B cell (primary cell): Measurements from ENCODE around the gene LPXN. TPM values are rescaled to one million over a fixed set of nuclear protein-coding genes. Genes with fewer than 3 reads are reported as not detected.

Experiments
- ATAC-seq: fragments of 200-7000 bp; cut with Tn5 transposase; one replicate; pipeline ENCODE4 v1.10.0; 2021; ENCODE audit warnings: low read depth, mild to moderate bottlenecking, moderate number of reproducible peaks, moderate library complexity
- CTCF ChIA-PET: fragments of 350-600 bp; sonication (Branson Sonifier 250); formaldehyde crosslinking; loops from one replicate; lab custom pipeline; 2021; ENCODE audit warnings: antibody characterized with exemption, inconsistent platforms; lab: Charles Lee
- POLR2A ChIA-PET: fragments of 350-600 bp; sonication (Branson Sonifier 250); formaldehyde crosslinking; loops from one replicate; lab custom pipeline; 2021; ENCODE audit warnings: antibody characterized with exemption; lab: Charles Lee
- DNase-seq: peaks from one replicate; pipeline ENCODE4 v3.0.0; 2013
- H2AFZ ChIP-seq: 2 replicates; pipeline ENCODE4 v1.6.1; 2012; ENCODE audit warnings: mild to moderate bottlenecking, low read depth, low read length; ENCODE audit not compliant: insufficient read depth, poor library complexity, severe bottlenecking
- H3K27ac ChIP-seq, 2 donors: 1 replicate in 1 of 2; 2 replicates in 1 of 2; pipeline ENCODE4 v1.5.1; 2012 to 2013; ENCODE audit warnings: low read length in 2 of 2, mild to moderate bottlenecking in 2 of 2, moderate library complexity in 1 of 2
- H3K27me3 ChIP-seq, 4 experiments: fragments of 200-600 bp in 1 of 4; sonication (generic) in 1 of 4; replicated peaks in 1 of 4; 1 replicate in 2 of 4; 2 replicates in 2 of 4; pipeline versions ENCODE4 v1.6.1 to v1.7.0; 2013 to 2016; ENCODE audit warnings: low read length in 3 of 4, mild to moderate bottlenecking in 2 of 4, mixed read lengths in 1 of 4, moderate library complexity in 1 of 4; ENCODE audit not compliant: insufficient read depth in 4 of 4, control insufficient read depth in 3 of 4; ENCODE audit errors: control extremely low read depth in 1 of 4
- H3K36me3 ChIP-seq, 2 experiments: replicated peaks in 1 of 2; 1 replicate in 1 of 2; 2 replicates in 1 of 2; pipeline versions ENCODE4 v1.6.1 to v1.7.1; 2013; ENCODE audit warnings: low read length in 1 of 2; ENCODE audit not compliant: insufficient read depth in 2 of 2, control insufficient read depth in 1 of 2; ENCODE audit errors: control extremely low read depth in 1 of 2, extremely low read depth in 1 of 2
- H3K4me1 ChIP-seq, 2 donors: fragments of 200-600 bp in 1 of 2; sonication (generic) in 1 of 2; 1 replicate in 1 of 2; 2 replicates in 1 of 2; pipeline versions ENCODE4 v1.5.1 to v1.6.1; 2013 to 2017; ENCODE audit warnings: low read length in 2 of 2; ENCODE audit not compliant: control insufficient read depth in 2 of 2, insufficient read depth in 2 of 2
- H3K4me2 ChIP-seq: replicated peaks from 2 replicates; pipeline ENCODE3; 2012; ENCODE audit warnings: mild to moderate bottlenecking, low read depth, low read length; ENCODE audit not compliant: poor library complexity, severe bottlenecking
- H3K4me3 ChIP-seq, 5 experiments: fragments of 200-600 bp in 1 of 5; sonication (generic) in 1 of 5; 1 replicate in 3 of 5; 2 replicates in 2 of 5; pipeline versions ENCODE4 v1.5.1 to v1.7.0; 2011 to 2016; ENCODE audit warnings: low read length in 4 of 5, mild to moderate bottlenecking in 4 of 5, low read depth in 2 of 5, control low read depth in 1 of 5, moderate library complexity in 1 of 5; ENCODE audit not compliant: insufficient read depth in 1 of 5; ENCODE audit errors: control extremely low read depth in 1 of 5, extremely low read depth in 1 of 5
- H3K79me2 ChIP-seq: fragments of 200-600 bp; sonication (generic); one replicate; pipeline ENCODE4 v1.6.0; 2016; ENCODE audit warnings: low read length; ENCODE audit not compliant: control insufficient read depth, insufficient read depth
- H3K9ac ChIP-seq: fragments of 200-600 bp; sonication (generic); 2 replicates; pipeline ENCODE4 v1.6.1; 2017; ENCODE audit warnings: mild to moderate bottlenecking, low read length, moderate library complexity
- H3K9me3 ChIP-seq, 3 donors: one replicate each; pipeline versions ENCODE4 v1.6.1 to v1.7.1; 2013; ENCODE audit warnings: low read length in 2 of 3; ENCODE audit not compliant: control insufficient read depth in 2 of 3, insufficient read depth in 1 of 3; ENCODE audit errors: control extremely low read depth in 1 of 3
- H4K20me1 ChIP-seq: 2 replicates; pipeline ENCODE4 v1.6.0; 2012; ENCODE audit warnings: mild to moderate bottlenecking, low read length; ENCODE audit not compliant: insufficient read depth, control insufficient read depth, poor library complexity, severe bottlenecking
- H3K27ac Mint-ChIP-seq: one replicate; pipeline ENCODE4 v1.8.0; 2021; ENCODE audit warnings: mixed read lengths
- H3K27me3 Mint-ChIP-seq: one replicate; pipeline ENCODE4 v1.8.0; 2021; ENCODE audit warnings: mixed read lengths
- H3K4me1 Mint-ChIP-seq: one replicate; pipeline ENCODE4 v1.8.0; 2021; ENCODE audit warnings: mixed read lengths
- H3K4me3 Mint-ChIP-seq: one replicate; pipeline ENCODE4 v1.8.0; 2021; ENCODE audit warnings: mixed read lengths
- H3K9me3 Mint-ChIP-seq: one replicate; pipeline ENCODE4 v1.8.0; 2022; ENCODE audit warnings: mixed read lengths; ENCODE audit not compliant: insufficient read depth
- CTCF ChIP-seq: fragments of 200-600 bp; IDR thresholded peaks from one replicate; pipeline ENCODE4 v1.8.0; 2022; ENCODE audit warnings: antibody characterized with exemption, mild to moderate bottlenecking
- EZH2 ChIP-seq: IDR thresholded peaks from 2 replicates; pipeline ENCODE4 v1.6.1; 2012; ENCODE audit warnings: borderline replicate concordance, low read depth, mild to moderate bottlenecking, moderate library complexity, low read length; ENCODE audit not compliant: insufficient read depth, poor library complexity, severe bottlenecking
- WGBS: methylation state at CpG from one replicate; pipeline ENCODE4 v1.1.5; 2013; ENCODE audit warnings: missing lambda C conversion rate; ENCODE audit not compliant: insufficient coverage; 5-methylcytosine and 5-hydroxymethylcytosine counted together
- intact Hi-C: fragments of 100-400 bp; cut with micrococcal nuclease; formaldehyde crosslinking; loops from one replicate; pipeline ENCODE4 v1.10.0; 2022
- polyA plus RNA-seq: library from polyadenylated mRNA; depleted of rRNA; stranded (reverse); fragments of >200 nt; gene quantifications from 2 replicates; pipeline ENCODE4 v1.2.3, GENCODE V29; 2012
- total RNA-seq, 2 donors: library from RNA; stranded (reverse); fragments of 120-200 nt in 1 of 2; gene quantifications; 1 replicate in 1 of 2; 2 replicates in 1 of 2; pipeline versions ENCODE4 v1.2.3 to v1.2.4, GENCODE V29; 2013 to 2022

LPXN gene
- total and polyA plus RNA-seq, 2 donors (not counting 1 experiment from before 2014, with no cell fraction given): 59.2 to 209 TPM

- Histone ChIP-seq H3K79me2 (no peaks in the 10 kb centered on the region), H3K4me1 (peaks cover 8 to 16% of the 10 kb centered on the region in 2 donors), H4K20me1 (no peaks in the 10 kb centered on the region), H3K27me3 (no peaks in the 10 kb centered on the region), H3K9me3 (no peaks in the 10 kb centered on the region), H3K4me2 (peak overlapping the region; percentile 16), H3K4me3 (no peak overlapping the region), H3K9ac (no peak overlapping the region), H2AFZ (no peak overlapping the region), H3K36me3 (no peaks in the 10 kb centered on the region), H3K27ac (no peak overlapping the region)
- POLR2A ChIA-PET: no interaction called here
- no peak for ATAC-seq
- CTCF ChIA-PET: no interaction called here
- intact Hi-C loops: no loop called here
- Mint-ChIP-seq H3K4me3 (peak overlapping the region; percentile 6), H3K27ac (peak overlapping the region; percentile 32), H3K27me3 (no peaks in the 10 kb centered on the region), H3K4me1 (peaks cover 27% of the 10 kb centered on the region), H3K9me3 (no peaks in the 10 kb centered on the region)
- WGBS: 80% methylated on average over 1 of the region's 5 CpGs
- TF ChIP-seq EZH2 (no peak), CTCF (no peak)
- peak; percentile 29 for DNase-seq
Observed at GRCh38 chr11:58506935-58507334, 68.7 kb downstream of the LPXN start.

GRCh38 chr11:58505849-58506248, 69.8 kb downstream of the LPXN start:
- no CpG with 5 or more reads among the region's 4 CpGs for WGBS
- POLR2A ChIA-PET: no interaction called here
- intact Hi-C loops: no loop called here

More at GRCh38 chr11:58505849-58506248, 69.8 kb downstream of the LPXN start:
- Histone ChIP-seq H3K9me3 (no peaks in the 10 kb centered on the region), H3K4me2 (no peak overlapping the region), H2AFZ (no peak overlapping the region), H3K36me3 (no peaks in the 10 kb centered on the region), H3K27ac (no peak overlapping the region), H3K4me3 (no peak overlapping the region), H3K27me3 (no peaks in the 10 kb centered on the region), H3K9ac (no peak overlapping the region), H3K79me2 (no peaks in the 10 kb centered on the region), H3K4me1 (peaks cover 8 to 16% of the 10 kb centered on the region in 2 donors), H4K20me1 (no peaks in the 10 kb centered on the region)
- no peak for DNase-seq
- CTCF ChIA-PET: interaction anchor here (0.7 to 0.8 kb wide), 2 partner anchors 19 to 54 kb away, joined by 3 read pairs; no protein-coding TSS in a partner anchor
- H3K27ac Mint-ChIP-seq: no peak overlapping the region
- peaks cover 27% of the 10 kb centered on the region for H3K4me1 Mint-ChIP-seq
- TF ChIP-seq CTCF: no peak
- no peak overlapping the region for H3K4me3 Mint-ChIP-seq
- no peaks in the 10 kb centered on the region for H3K9me3 Mint-ChIP-seq
- H3K27me3 Mint-ChIP-seq: no peaks in the 10 kb centered on the region
- no peak for ATAC-seq
